Liver (tissue), 9 donors: Measurements from ENCODE around the gene PPM1N. TPM values are rescaled to one million over a fixed set of nuclear protein-coding genes. Genes with fewer than 3 reads are reported as not detected.

Source experiments
- DNase-seq: peaks from one replicate; pipeline ENCODE4 v3.0.0-alpha.2; 2017; ENCODE audit warnings: low spot score
- H3K27ac ChIP-seq, 2 donors: one replicate each; pipeline ENCODE4 v1.7.0; 2013; ENCODE audit warnings: inconsistent platforms in 2 of 2, low read length in 2 of 2, control low read depth in 1 of 2, low read depth in 1 of 2, mild to moderate bottlenecking in 1 of 2
- H3K27me3 ChIP-seq, 4 donors: one replicate each; pipeline versions ENCODE4 v1.6.1 to v1.7.0; 2013; ENCODE audit warnings: low read length in 3 of 4, inconsistent platforms in 1 of 4, mild to moderate bottlenecking in 1 of 4, moderate library complexity in 1 of 4; ENCODE audit not compliant: control insufficient read depth in 4 of 4, insufficient read depth in 4 of 4
- H3K36me3 ChIP-seq, 4 donors: one replicate each; pipeline versions ENCODE4 v1.6.1 to v1.7.0; 2013; ENCODE audit warnings: low read length in 3 of 4, mild to moderate bottlenecking in 3 of 4, low read depth in 1 of 4, moderate library complexity in 1 of 4; ENCODE audit not compliant: control insufficient read depth in 4 of 4, insufficient read depth in 3 of 4
- H3K4me1 ChIP-seq, 4 donors: one replicate each; pipeline versions ENCODE4 v1.6.1 to v1.7.0; 2013; ENCODE audit warnings: low read length in 3 of 4, mild to moderate bottlenecking in 3 of 4, moderate library complexity in 1 of 4; ENCODE audit not compliant: control insufficient read depth in 4 of 4, insufficient read depth in 4 of 4
- H3K4me3 ChIP-seq, 3 donors: one replicate each; pipeline versions ENCODE4 v1.6.1 to v1.7.0; 2013; ENCODE audit warnings: low read length in 3 of 3, control low read depth in 1 of 3, low read depth in 1 of 3, mild to moderate bottlenecking in 1 of 3
- H3K9ac ChIP-seq, 2 donors: one replicate each; pipeline ENCODE4 v1.7.0; 2013; ENCODE audit warnings: low read length in 2 of 2, mild to moderate bottlenecking in 2 of 2, moderate library complexity in 2 of 2, control low read depth in 1 of 2, low read depth in 1 of 2
- H3K9me3 ChIP-seq, 4 donors: one replicate each; pipeline versions ENCODE4 v1.6.1 to v1.7.0; 2013; ENCODE audit warnings: low read length in 3 of 4; ENCODE audit not compliant: control insufficient read depth in 4 of 4
- ATF3 ChIP-seq: IDR thresholded peaks from 2 replicates; pipeline ENCODE4 v1.6.1; 2016; ENCODE audit warnings: antibody characterized with exemption
- GABPA ChIP-seq, 2 donors: IDR thresholded peaks in 1 of 2; conservative IDR thresholded peaks in 1 of 2; 2 replicates each; pipeline ENCODE4 v1.6.1; 2016; ENCODE audit warnings: antibody characterized with exemption in 2 of 2, mild to moderate bottlenecking in 1 of 2, moderate library complexity in 1 of 2
- HNF4A ChIP-seq, 2 donors: conservative IDR thresholded peaks; 2 replicates each; pipeline ENCODE4 v1.6.1; 2016; ENCODE audit warnings: antibody characterized with exemption in 2 of 2, mild to moderate bottlenecking in 2 of 2
- HNF4G ChIP-seq: IDR thresholded peaks from 2 replicates; pipeline ENCODE4 v1.6.1; 2016; ENCODE audit warnings: antibody characterized with exemption
- JUND ChIP-seq, 2 donors: IDR thresholded peaks; 2 replicates each; pipeline ENCODE4 v1.6.1; 2016; ENCODE audit warnings: antibody characterized with exemption in 2 of 2
- RAD21 ChIP-seq, 2 donors: IDR thresholded peaks; 2 replicates each; pipeline ENCODE4 v1.6.1; 2016; ENCODE audit warnings: antibody characterized with exemption in 2 of 2, mild to moderate bottlenecking in 2 of 2
- REST ChIP-seq: IDR thresholded peaks from 2 replicates; pipeline ENCODE4 v1.6.1; 2016; ENCODE audit warnings: antibody characterized with exemption, mild to moderate bottlenecking
- RXRA ChIP-seq, 2 donors: IDR thresholded peaks; 2 replicates each; pipeline ENCODE4 v1.6.1; 2017 to 2018; ENCODE audit warnings: antibody characterized with exemption in 2 of 2, mild to moderate bottlenecking in 1 of 2
- TAF1 ChIP-seq: conservative IDR thresholded peaks from 2 replicates; pipeline ENCODE4 v1.6.1; 2016; ENCODE audit warnings: antibody characterized with exemption, mild to moderate bottlenecking
- YY1 ChIP-seq: IDR thresholded peaks from 2 replicates; pipeline ENCODE4 v1.6.1; 2016; ENCODE audit warnings: antibody characterized with exemption, mild to moderate bottlenecking
- ZBTB33 ChIP-seq: IDR thresholded peaks from 2 replicates; pipeline ENCODE4 v1.6.1; 2016; ENCODE audit warnings: antibody characterized with exemption
- WGBS: extraction: QIAGEN DNeasy Blood & Tissue Kit; methylation state at CpG from one replicate; pipeline ENCODE4 v1.1.7; 2013; 5-methylcytosine and 5-hydroxymethylcytosine counted together
- polyA plus RNA-seq, 2 donors: library from polyadenylated mRNA; stranded (reverse) in 1 of 2; unstranded in 1 of 2; fragments of 200-250 nt in 1 of 2; fragments of >200 nt in 1 of 2; fragmentation: Nextera tagmentation in 1 of 2; extraction: Ambion mirVana in 1 of 2; gene quantifications; one replicate each; pipeline versions ENCODE4 v1.2.1 to v1.2.3, GENCODE V29; 2013 to 2015
- total RNA-seq, 2 donors: library from RNA; depleted of rRNA; stranded (reverse); fragments of >200 nt; gene quantifications; one replicate each; pipeline ENCODE4 v1.2.3, GENCODE V29; 2014
- donor health status: healthy.
- donor health status: healthy.
- donor health status: healthy.
- donor health status: healthy.
- donor health status: healthy.

Gene PPM1N
- total and polyA plus RNA-seq, 4 donors = 0.17 to 1.5 (median 0.47) TPM

- no peaks in the 10 kb centered on the region for H3K9me3 ChIP-seq
- H3K27me3 ChIP-seq = no peaks in the 10 kb centered on the region
- peaks cover 0 to 11% (median 7%) of the 10 kb centered on the region in 4 donors for H3K4me1 ChIP-seq
- no peak for DNase-seq
- no peak overlapping the region for H3K4me3 ChIP-seq
- WGBS = 90% methylated on average over 20 of the region's 20 CpGs
- TF ChIP-seq YY1 (no peak), ATF3 (no peak), HNF4A (conservative IDR thresholded peaks at IDR 0.05) (no peak), TAF1 (no peak), GABPA (IDR thresholded peaks at IDR 0.05 in 1 of 2, conservative IDR thresholded peaks at IDR 0.05 in 1 of 2) (no peak), RXRA (IDR thresholded peaks at IDR 0.05) (no peak), ZBTB33 (no peak), RAD21 (IDR thresholded peaks at IDR 0.05) (no peak), JUND (IDR thresholded peaks at IDR 0.05) (no peak)
- no peak overlapping the region for H3K9ac ChIP-seq
- H3K27ac ChIP-seq = no peak overlapping the region
- no peaks in the 10 kb centered on the region for H3K36me3 ChIP-seq
Observed at GRCh38 chr19:45489216-45489855, 8.9 kb upstream of the PPM1N start.

- Histone ChIP-seq H3K27me3 (peaks cover 0 to 6% (median 2%) of the 10 kb centered on the region in 4 donors), H3K9ac (no peak overlapping the region), H3K4me1 (peaks cover 6 to 18% (median 13%) of the 10 kb centered on the region in 4 donors), H3K27ac (no peak overlapping the region), H3K9me3 (no peaks in the 10 kb centered on the region), H3K36me3 (no peaks in the 10 kb centered on the region), H3K4me3 (peak overlapping the region in 1 of 3 donors; percentile 48)
- WGBS = 88% methylated on average over 5 of the region's 5 CpGs
- no peak for DNase-seq
- TF ChIP-seq HNF4G (no peak), RAD21 (IDR thresholded peaks at IDR 0.05) (no peak), RXRA (IDR thresholded peaks at IDR 0.05) (no peak)
Observed at GRCh38 chr19:45492137-45492626, 6.1 kb upstream of the PPM1N start.

GRCh38 chr19:45492627-45493470 is 5.4 kb upstream of the PPM1N start:
- WGBS = 10% methylated on average over 32 of the region's 32 CpGs
- TF ChIP-seq REST = peak; percentile 34
- TF ChIP-seq JUND (IDR thresholded peaks at IDR 0.05) = no peak
- DNase-seq = no peak
- Histone ChIP-seq H3K36me3 (no peaks in the 10 kb centered on the region), H3K9ac (peak overlapping the region in 1 of 2 donors; percentile 7), H3K4me3 (peak overlapping the region in 2 of 3 donors; percentile 14 to 48), H3K27me3 (peaks cover 0 to 6% (median 2%) of the 10 kb centered on the region in 4 donors), H3K27ac (no peak overlapping the region), H3K9me3 (no peaks in the 10 kb centered on the region), H3K4me1 (peaks cover 8 to 20% (median 15%) of the 10 kb centered on the region in 4 donors)
